ENCODE measurements around the gene CD59.

Gene CD59, protein sequence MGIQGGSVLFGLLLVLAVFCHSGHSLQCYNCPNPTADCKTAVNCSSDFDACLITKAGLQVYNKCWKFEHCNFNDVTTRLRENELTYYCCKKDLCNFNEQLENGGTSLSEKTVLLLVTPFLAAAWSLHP

DNA sequence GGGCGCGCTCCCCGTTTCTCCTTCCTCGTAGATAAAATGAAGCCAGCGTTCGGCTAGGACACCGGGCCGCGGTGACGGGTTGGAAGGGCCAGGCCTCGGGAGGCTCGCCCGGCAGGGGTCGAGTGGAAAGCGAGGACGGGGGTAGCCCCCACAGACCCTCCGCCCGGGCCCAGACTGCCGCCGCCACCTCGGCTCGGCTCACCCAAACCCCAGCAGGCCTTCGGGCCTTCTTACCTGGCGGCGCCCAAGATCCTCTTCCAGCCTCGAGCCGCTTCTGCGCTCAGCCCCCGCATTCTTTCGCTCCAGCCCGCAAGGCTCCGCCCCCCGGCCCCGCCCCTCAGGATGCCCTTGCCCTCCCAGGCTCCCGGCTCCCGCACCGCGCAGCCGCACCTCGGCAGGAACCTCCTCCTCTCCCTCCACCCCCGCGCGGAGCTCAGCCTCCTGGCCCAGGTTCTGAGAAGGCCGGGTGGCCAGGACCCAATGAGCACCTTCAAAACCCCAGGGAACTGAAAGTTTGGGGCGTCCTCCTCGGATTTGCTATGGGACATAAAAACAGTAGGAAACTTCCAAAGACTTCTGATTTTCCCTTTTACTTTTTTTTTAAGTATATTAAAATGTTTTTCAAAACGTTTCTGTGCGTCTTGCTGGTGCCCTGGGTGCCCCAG lies at the start of gene CD59:
TSS of gene CD59 (minus strand) at position 276 of the 665 bp plus-strand sequence. CDS start 13,978 bp downstream, outside the sequence.
- TF ChIP-seq, protein P1, sequence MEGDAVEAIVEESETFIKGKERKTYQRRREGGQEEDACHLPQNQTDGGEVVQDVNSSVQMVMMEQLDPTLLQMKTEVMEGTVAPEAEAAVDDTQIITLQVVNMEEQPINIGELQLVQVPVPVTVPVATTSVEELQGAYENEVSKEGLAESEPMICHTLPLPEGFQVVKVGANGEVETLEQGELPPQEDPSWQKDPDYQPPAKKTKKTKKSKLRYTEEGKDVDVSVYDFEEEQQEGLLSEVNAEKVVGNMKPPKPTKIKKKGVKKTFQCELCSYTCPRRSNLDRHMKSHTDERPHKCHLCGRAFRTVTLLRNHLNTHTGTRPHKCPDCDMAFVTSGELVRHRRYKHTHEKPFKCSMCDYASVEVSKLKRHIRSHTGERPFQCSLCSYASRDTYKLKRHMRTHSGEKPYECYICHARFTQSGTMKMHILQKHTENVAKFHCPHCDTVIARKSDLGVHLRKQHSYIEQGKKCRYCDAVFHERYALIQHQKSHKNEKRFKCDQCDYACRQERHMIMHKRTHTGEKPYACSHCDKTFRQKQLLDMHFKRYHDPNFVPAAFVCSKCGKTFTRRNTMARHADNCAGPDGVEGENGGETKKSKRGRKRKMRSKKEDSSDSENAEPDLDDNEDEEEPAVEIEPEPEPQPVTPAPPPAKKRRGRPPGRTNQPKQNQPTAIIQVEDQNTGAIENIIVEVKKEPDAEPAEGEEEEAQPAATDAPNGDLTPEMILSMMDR (IDR thresholded peaks at IDR 0.05; ENCODE audit: low read depth, low read length), result no peak
- peak; percentile 75 for DNase-seq (ENCODE audit: extremely low read depth, low read depth)

GRCh38 chr11:33785609-33786008 lies 49.4 kb upstream of the CD59 start:
- TF ChIP-seq, protein P1 (IDR thresholded peaks at IDR 0.05; ENCODE audit: low read depth, low read length), result no peak

GRCh38 chr11:33779849-33780528 lies 43.8 kb upstream of the CD59 start:
- peak; percentile 8 for DNase-seq (ENCODE audit: extremely low read depth, low read depth)
- TF ChIP-seq, protein P1 (IDR thresholded peaks at IDR 0.05; ENCODE audit: low read depth, low read length), result no peak

More at GRCh38 chr11:33785609-33786008, 49.4 kb upstream of the CD59 start:
- no peak for DNase-seq (ENCODE audit: extremely low read depth, low read depth)

GRCh38 chr11:33778675-33779074 lies 42.5 kb upstream of the CD59 start:
- DNase-seq (ENCODE audit: extremely low read depth, low read depth), result peak; percentile 19
- TF ChIP-seq, protein P1 (IDR thresholded peaks at IDR 0.05; ENCODE audit: low read depth, low read length), result no peak

DNA sequence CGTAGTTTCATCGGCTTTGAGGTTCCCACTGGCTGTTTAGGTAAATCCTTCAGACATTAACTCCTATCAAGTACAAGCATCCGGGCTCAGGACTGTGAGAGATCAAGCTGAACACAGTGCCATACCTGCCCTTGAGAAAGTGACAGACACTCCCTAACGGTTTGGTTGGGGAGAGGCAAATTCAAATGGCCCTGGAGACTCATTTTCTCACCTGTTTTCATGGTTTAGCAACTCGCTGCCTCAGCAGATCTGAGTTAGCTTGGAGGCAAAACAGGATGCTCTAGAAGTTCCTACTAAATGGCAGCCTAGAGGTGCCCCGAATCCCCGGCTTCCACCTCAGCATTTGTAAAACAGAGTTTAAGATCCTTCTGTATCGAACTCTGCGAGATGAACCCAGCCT lies 41.7 kb upstream of the CD59 start:
- no peak for DNase-seq (ENCODE audit: extremely low read depth, low read depth)
- TF ChIP-seq, protein P1 (IDR thresholded peaks at IDR 0.05; ENCODE audit: low read depth, low read length), result no peak

DNA sequence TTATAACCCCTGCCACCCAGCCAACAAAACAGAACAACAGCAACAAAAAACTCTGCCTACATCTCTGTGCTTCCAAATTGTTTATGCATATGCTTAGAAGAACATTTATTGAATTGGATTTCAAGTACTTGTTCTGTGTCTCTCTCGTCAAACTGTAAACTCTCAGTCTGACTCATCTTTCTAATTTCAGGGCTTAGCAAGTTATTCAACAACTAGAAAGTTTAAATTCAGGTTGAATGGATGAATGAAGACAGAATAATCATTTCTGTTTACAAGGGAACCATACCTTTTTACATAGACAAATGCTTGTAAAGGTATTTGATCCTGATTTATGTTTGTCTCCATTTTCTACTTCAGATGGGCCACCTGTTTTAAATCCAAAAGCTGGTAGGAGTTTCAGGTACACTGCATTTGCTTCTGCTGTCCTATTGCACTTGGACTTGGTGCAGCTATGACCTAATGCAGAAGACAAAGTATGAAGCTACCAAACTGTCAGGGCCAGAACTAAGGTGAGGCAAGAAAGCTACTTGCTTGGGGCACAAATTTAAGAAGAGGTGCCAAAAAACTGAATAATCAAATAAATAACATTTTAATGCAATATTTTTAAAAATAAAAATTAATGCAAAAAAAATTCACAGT lies 39.7 kb upstream of the CD59 start:
- TF ChIP-seq, protein P1 (IDR thresholded peaks at IDR 0.05; ENCODE audit: low read depth, low read length), result no peak
- no peak for DNase-seq (ENCODE audit: extremely low read depth, low read depth)

GRCh38 chr11:33775467-33775807 lies 39.2 kb upstream of the CD59 start:
- TF ChIP-seq, protein P1 (IDR thresholded peaks at IDR 0.05; ENCODE audit: low read depth, low read length), result no peak
- no peak for DNase-seq (ENCODE audit: extremely low read depth, low read depth)

Measured in AG09319 (cell line).